HTR-8/SVneo (cell line): ENCODE data around the gene POM121L2.

Experiments
- DNase-seq: peaks from one replicate; pipeline ENCODE4 v3.0.0; 2011; ENCODE audit warnings: low spot score, mixed read lengths; ENCODE audit not compliant: insufficient read length
- FAIRE-seq: peaks from 2 replicates; lab custom pipeline; 2011; peaks lifted over from hg19 to GRCh38; lab: Jason Lieb, UNC

The POM121L2 gene

DNA sequence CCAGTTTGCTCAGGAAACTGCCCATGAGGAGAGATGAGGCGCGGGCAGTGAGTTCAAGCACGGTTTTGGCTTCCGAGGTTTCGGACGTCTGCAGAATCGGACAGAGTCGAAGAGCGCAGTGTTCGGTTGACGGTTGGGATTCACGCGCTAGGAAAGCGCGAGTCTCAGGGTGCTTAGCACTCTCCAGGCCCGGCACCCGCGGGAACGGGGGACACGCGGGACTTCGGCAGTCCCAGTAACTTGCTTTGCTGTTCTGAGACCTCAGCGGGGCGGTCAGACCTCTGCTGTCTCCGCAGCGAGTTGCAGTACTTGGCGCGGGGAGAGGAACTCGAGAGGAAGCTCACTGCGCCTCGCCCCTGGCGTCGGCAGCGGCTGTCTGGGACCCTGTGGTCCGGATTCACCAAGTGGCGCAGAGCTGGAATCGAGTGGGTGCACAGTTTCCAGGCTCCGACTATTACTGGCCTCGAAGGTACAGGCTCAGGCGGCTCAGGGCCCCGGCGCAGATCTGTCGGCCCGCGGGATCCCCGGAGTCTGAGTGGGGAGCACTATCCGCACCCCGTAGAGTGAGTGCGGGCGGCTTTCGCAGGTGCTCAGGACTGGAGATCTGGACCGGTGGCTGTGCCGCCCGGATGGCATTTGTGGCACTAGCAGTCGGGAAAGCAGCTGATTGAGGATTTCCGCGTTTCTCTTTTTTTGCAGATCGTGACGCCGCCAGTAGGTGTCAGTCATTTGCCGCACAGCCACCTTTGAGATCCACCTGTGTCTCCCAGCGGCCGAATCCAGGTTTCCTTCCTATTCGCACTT, at the start of gene POM121L2:
POM121L2 (minus strand) TSS at position 128 of the 804 bp plus-strand sequence; CDS start at position 25, 103 bp downstream.
- DNase-seq (peak; percentile 73), FAIRE-seq (peak; percentile 4)

GRCh38 chr6:27359231-27359630, 47.2 kb upstream of the POM121L2 start:
- FAIRE-seq = no peak
- no peak for DNase-seq

- DNase-seq (no peak), FAIRE-seq (no peak)
Measured at GRCh38 chr6:27358786-27359185, 46.7 kb upstream of the POM121L2 start.

GRCh38 chr6:27352850-27353249, 40.8 kb upstream of the POM121L2 start:
- no peak for FAIRE-seq
- DNase-seq = no peak

DNA sequence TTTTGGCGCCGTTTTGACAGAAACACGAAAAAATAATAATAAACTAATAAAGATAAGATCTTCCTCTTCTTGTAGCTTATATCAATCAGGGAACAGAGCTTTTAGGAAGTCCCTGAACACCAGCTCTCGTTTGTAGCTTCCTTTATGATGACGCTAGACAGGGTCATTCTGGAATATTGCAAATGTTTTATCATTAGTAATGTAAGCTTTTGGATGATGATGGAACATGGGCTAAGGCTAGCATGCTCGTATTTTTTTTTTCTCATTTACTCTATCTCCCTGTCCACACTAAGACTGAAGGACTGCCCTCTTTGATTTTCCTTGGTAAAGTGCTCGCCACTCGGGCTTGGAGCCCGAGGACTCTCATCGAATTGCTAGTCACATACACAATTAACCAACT, 22.1 kb upstream of the POM121L2 start:
- DNase-seq (no peak), FAIRE-seq (no peak)

DNA sequence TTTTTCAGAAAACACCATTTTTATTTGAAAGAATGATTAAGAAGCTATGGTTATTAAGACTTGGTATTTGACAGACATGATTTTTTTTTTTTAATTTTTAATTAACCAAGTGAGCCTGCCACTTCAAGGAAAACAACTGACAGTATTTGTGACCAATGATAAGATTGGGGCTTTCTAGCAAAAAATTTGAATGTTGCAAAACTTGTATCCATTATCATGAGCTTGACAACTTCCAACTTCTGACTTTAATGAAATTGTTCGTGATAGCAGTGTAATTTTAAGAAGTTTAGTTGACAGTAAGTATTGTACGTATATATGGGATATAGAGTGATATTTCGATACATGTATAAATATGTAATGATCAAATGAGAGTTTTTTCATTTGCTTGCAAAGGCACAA, 21.6 kb upstream of the POM121L2 start:
- no peak for DNase-seq
- FAIRE-seq = no peak

GRCh38 chr6:27332692-27333641, 20.9 kb upstream of the POM121L2 start:
- FAIRE-seq (no peak), DNase-seq (peak; percentile 69)

DNA sequence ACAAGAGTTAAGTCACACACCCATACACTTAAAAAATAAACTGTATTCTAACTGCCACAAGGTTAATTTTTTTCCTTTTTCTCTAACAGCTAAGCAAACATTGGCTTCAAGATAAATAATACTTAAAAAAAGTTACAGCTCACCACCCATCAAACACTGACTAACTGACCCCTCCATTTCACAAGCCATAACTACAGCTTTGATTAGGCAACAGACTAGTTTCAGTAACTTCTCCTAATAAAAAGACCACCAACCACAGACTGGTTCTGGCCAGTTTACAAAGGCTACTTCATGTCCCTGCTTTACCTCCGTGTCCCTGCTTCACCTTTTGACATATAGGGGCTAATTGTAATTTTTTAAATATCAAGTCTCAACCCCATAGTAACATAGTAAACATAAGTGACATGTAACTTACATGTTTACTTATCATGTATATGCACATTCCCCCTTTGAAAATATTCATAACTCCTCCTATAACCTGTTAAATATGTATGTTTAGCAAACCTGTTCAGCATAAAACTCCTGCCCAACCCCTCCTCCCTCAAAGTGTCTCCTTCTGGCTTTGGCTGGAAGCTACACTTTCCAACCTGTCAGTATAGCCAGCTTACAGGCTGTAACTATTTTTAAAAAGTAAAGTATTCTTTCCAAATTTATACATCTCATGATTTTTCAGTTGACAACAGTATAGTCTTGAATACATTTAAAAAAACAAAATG, 15.1 kb upstream of the POM121L2 start:
- no peak for DNase-seq
- no peak for FAIRE-seq

DNA sequence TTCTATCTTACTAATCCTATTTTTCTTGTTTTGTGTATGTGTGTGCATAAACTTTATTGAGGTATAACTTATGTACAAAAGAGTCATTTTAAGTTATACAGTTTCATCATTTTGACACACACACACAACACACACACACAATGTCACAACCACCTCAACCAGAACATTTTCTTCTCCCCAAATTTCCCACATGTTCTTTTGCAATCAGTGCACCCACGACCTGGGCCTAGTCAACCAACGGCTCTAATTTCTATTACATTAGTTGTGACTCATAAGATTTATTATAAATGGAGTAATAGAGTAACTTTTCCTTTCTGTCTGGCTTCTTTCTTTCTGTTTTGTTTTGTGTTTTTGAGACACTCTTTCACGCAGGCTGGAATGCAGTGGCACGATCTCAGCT, 9.8 kb upstream of the POM121L2 start:
- no peak for FAIRE-seq

GRCh38 chr6:27321370-27321769, 9.3 kb upstream of the POM121L2 start:
- no peak for DNase-seq
- no peak for FAIRE-seq

More for the DNA sequence above, 9.8 kb upstream of the POM121L2 start:
- no peak for DNase-seq

GRCh38 chr6:27318973-27319372, 6.9 kb upstream of the POM121L2 start:
- FAIRE-seq = no peak
- no peak for DNase-seq

DNA sequence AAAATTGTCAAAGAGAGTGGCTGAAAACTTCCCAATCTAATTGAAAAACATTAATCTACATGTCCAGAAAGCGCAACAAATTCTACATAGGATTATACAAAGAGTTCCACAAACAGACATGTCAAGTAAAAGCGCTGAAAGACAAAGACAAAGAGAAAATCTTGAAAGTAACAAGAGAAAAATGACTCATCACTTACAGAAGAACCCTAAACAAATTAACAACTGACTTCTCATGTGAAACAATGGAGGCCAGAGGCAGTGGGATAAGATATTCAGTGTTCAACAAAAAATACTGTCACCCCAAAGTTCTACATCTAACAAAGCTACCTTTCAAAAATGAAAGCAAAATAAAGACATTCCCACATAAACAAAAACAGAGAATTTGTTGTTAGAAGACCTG, 2.0 kb upstream of the POM121L2 start:
- FAIRE-seq (no peak), DNase-seq (no peak)

GRCh38 chr6:27312950-27313271, 838 bp upstream of the POM121L2 start:
- no peak for FAIRE-seq

DNA sequence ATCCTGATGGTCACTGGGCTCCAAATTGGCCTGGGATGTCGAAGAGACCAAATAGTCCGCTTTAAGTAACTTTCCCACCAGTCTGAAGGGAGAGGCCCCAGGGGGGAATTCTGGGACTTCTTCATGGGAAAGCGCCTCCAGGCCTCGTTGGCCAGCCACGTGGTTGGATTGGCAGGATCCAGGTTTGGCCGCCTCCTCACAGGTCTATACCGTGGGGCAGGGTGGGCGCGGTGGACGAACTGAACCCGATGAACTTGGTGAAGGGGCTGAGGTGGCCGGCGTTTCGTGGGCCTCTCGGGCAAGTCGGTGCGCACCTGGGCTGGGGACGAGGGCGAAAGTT, 297 bp downstream of the POM121L2 start:
- no peak for FAIRE-seq
- DNase-seq = no peak

More at GRCh38 chr6:27312950-27313271, 838 bp upstream of the POM121L2 start:
- DNase-seq = no peak

- FAIRE-seq (no peak), DNase-seq (no peak)
Measured at GRCh38 chr6:27303613-27304272, 8.3 kb downstream of the POM121L2 start.

DNA sequence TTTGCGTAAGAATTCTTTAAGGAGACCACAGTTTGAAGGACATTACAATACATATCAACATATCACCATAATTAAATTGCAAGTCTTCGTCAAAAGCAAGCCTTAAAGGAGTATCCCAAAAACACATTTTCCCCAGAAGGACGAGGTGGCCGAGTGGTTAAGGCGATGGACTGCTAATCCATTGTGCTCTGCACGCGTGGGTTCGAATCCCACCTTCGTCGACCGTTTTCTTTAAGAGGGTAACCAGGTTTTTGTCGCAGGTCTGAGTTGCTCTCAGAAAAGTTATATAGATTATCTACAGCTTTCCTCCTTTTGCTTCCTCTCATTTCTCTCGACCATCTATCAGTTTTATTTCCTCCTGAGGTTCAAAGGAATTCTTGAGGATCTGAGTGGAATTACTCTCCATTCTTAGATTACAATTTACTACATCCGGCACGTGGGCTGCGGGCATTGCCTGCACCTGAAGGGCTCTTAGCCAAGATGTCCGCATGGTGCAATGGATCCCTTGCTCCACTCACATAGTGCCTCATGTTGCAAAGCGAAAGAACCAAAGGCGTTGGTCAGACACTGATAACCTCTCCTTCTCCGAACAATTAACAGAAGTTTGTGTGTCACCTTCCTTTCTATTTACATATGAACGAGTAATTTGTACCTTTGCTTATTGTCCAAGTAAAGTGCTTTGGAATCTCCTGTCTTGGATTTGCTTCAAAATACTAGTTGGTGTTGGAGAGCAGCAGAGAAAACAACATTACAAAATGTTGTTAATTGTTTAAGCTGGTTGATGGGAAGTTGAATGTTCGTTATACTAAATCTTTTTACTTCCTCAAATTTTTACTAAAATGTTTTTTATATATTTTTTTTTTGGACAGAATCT, 14.0 kb downstream of the POM121L2 start:
- FAIRE-seq = no peak
- no peak for DNase-seq

DNA sequence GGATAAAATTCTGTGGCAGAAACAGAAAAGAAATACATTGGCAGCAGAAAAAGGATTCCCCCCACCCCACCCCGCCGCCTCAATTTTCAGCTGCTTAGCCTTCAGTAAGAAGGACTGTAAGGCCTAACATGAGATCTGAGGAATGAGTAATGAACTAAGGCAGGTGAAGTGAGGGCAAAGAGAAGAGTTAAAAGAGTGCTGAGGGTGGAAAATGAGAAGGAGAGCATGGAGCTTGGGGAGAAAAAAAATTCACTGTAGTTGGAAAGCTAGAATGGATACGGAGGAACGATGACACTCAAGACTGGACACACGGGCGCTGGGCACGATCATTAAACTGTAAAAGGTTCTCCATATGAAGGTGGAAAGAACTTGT, 14.6 kb downstream of the POM121L2 start:
- no peak for FAIRE-seq
- DNase-seq = no peak

DNA sequence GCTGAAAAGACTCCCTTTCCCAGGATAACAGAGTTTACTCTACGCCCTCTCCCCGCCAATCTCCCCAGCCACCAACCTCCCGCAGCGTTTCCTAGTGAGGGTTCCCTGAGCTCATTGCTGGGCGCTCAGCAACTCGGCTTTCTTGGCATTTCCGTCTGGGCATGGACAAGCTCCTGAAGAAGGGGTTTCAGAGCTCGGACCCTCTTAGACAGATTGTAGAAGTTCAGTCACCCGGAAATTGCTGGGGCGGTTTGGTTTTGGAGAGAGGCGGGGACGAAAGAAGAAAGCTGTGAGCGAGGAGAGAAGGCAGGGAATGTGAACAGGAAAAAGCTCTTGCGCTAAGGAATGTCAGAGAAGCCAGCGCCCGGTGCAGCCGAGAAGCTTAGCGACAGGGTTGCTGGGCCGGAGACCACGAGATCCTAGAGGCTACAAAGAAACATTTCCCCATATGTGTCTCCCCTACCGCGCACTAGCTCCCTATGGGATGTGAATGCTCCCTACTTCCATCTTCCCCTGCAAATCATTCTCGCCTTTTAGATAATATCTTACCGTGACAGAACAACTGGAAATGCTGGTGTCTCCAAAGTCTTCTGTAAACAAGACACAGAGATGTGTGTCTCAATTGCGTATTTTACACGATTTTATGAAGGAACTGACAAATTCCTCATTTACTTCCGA, 15.8 kb downstream of the POM121L2 start:
- DNase-seq (peak; percentile 58), FAIRE-seq (no peak)
